Measurements from ENCODE around the gene LGALS12.

Gene LGALS12

GRCh38 chr11:63554877-63555223 is 49.0 kb downstream of the LGALS12 start:
- no peak for TF ChIP-seq CTCF (conservative IDR thresholded peaks at IDR 0.05)
- no peak overlapping the region for H3K27ac ChIP-seq

GRCh38 chr11:63556404-63557013 is 50.6 kb downstream of the LGALS12 start:
- H3K27ac ChIP-seq, result no peak overlapping the region
- TF ChIP-seq CTCF (conservative IDR thresholded peaks at IDR 0.05), result no peak

- no peak for TF ChIP-seq CTCF (conservative IDR thresholded peaks at IDR 0.05)
- no peak overlapping the region for H3K27ac ChIP-seq
Observed at GRCh38 chr11:63557570-63557969, 51.7 kb downstream of the LGALS12 start.

- no peak for TF ChIP-seq CTCF (conservative IDR thresholded peaks at IDR 0.05)
- H3K27ac ChIP-seq, result no peak overlapping the region
Observed at GRCh38 chr11:63558459-63559157, 52.7 kb downstream of the LGALS12 start.

GRCh38 chr11:63560506-63561180 is 54.8 kb downstream of the LGALS12 start:
- H3K27ac ChIP-seq, result no peak overlapping the region
- no peak for TF ChIP-seq CTCF (conservative IDR thresholded peaks at IDR 0.05)

GRCh38 chr11:63563201-63564055 is 57.5 kb downstream of the LGALS12 start, which contains the start of gene PLAAT2:
Gene PLAAT2 (minus strand): TSS chr11:63563379. CDS start chr11:63563324, 55 bp downstream.
- H3K27ac ChIP-seq, result no peak within 1 kb of the TSS
- TF ChIP-seq CTCF (conservative IDR thresholded peaks at IDR 0.05), result no peak

All from VCaP (cell line).